ENCODE results near the gene TTLL6.
"Not testable (repeated sequence)": the region's sequence is repeated elsewhere in the genome, so short reads cannot be mapped to it uniquely, and the experiment has no call there.

The TTLL6 gene

GRCh38 chr17:48722201-48722907 lies 94.7 kb downstream of the TTLL6 start, which contains the start of gene PRAC1:
PRAC1 (minus strand) TSS chr17:48722518; CDS start chr17:48722392, 126 bp downstream.
- no peak for DNase-seq

GRCh38 chr17:48721009-48721402 lies 96.0 kb downstream of the TTLL6 start:
- DNase-seq = no peak

GRCh38 chr17:48720266-48721008 lies 96.6 kb downstream of the TTLL6 start:
- DNase-seq = peak; percentile 24

GRCh38 chr17:48719642-48720265 lies 97.3 kb downstream of the TTLL6 start:
- peak; percentile 36 for DNase-seq

- peak; percentile 38 for DNase-seq
These were observed 98.0 kb downstream of the TTLL6 start for GRCh38 chr17:48718761-48719641.

- DNase-seq = peak; percentile 52
These were observed 98.7 kb downstream of the TTLL6 start for GRCh38 chr17:48718227-48718760.

- DNase-seq = no peak
These were observed 99.4 kb downstream of the TTLL6 start for GRCh38 chr17:48717367-48718226.

- not testable (repeated sequence) for DNase-seq
These were observed 100.5 kb downstream of the TTLL6 start for GRCh38 chr17:48716549-48716948.

GRCh38 chr17:48715496-48716399 lies 101.3 kb downstream of the TTLL6 start:
- peak; percentile 72 for DNase-seq

Data from NCI-H82 (cell line).